Activated naive CD4-positive, alpha-beta T cell (primary cell): ENCODE results near the gene WNT7A.
"Not testable (repeated sequence)": the region's sequence is repeated elsewhere in the genome, so short reads cannot be mapped to it uniquely, and the experiment has no call there.

ENCODE experiments used
- DNase-seq, 4 experiments: peaks; one replicate each; lab custom pipeline; 2025; lab: John Stamatoyannopoulos, UW

WNT7A gene

GRCh38 chr3:13879946-13880810, at the start of gene WNT7A:
Gene WNT7A (minus strand): TSS chr3:13880071. CDS start chr3:13879816, 255 bp downstream.
- DNase-seq, result peak in 3 of 4 experiments; percentile 39 to 68 (median 67)

DNA sequence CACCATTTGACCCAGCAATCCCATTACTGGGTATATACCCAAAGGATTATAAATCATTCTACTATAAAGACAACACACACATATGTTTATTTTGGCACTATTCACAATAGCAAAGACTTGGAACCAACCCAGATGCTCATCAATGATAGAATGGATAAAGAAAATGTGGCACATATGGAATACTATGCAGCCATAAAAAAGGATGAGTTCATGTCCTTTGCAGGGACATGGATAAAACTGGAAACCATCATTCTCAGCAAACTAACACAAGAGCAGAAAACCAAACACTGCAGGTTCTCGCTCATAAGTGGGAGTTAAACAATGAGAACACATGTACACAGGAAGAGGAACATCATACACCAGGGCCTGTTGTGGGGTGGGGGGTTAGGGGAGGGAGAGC, 48.9 kb upstream of the WNT7A start:
- not testable (repeated sequence) for DNase-seq

DNA sequence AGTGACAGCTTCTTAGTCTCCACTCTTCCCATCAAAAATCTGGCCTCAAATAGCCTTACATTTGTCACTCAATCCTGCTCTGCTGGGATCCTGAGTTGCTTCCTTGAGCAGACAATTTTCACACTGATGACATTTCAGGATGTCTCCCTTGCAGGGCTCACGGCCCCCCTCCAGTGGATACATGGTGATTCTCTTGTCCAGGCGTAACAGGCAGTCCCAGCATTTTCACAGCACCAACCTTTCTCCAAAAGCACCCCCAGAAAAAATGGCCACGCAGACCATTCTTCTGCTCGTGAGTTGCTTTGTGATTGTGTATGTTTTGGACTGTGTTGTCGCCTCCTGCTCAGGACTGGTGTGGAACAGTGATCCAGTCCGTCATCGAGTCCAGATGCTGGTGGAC, 47.4 kb upstream of the WNT7A start:
- DNase-seq, result no peak

- no peak for DNase-seq
Measured at GRCh38 chr3:13916375-13916774, 36.5 kb upstream of the WNT7A start.

DNA sequence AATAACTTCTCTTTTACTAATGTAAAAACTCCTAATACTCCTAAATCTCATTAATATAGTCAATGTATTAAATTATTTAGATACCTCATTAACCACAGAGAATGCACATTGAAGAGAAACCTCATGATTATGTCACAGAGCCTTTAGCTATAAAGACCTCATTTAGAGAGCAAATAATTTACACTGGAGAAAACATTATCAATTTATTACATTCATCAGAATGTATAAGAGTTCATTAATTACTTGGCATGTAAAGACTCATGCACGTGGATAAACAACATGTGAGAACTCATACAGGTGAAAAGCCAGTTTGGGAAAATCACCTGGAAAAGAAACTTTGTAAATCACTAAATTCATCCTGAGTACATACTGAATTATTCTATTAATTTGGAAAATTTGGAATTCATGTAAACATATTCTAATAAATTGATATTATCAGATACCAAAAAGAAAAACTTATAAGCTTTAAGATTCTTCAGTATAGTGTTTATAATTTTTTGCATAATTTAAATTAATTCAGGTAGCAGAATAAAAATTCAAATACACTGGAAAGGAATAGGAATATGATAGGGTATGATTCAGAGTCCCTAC, 22.9 kb upstream of the WNT7A start:
- no peak for DNase-seq

DNA sequence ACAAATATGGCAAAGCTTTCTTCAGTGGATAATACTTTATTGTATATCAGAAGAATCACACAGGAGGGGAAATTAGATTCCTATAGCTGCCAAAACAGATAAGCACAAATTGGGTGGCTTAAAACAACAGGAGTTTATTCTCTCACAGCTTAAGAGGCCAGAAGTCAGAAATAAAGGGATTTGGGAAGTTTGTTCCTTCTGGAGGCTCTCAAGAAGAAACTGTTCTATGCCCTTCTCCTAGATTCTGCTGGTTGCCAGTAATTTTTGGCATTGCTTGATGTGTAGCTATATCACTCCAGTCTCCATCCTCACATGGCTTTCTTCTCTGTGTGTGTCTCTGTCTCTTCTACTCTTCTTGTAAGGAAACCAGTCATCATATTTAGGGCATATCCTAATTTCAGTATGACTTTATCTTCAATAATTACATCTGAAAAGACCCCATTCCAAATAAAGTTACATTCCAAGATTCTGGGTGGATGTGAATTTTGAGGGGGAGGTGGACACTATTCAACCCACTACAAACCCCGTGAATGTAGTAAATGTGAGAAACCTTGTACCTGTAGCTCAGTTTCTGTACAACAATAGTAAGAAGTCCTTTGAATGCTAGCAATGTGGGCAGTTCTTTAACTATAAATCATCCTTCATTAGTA, 22.2 kb upstream of the WNT7A start:
- no peak for DNase-seq

GRCh38 chr3:13898346-13898745, 18.5 kb upstream of the WNT7A start:
- no peak for DNase-seq

GRCh38 chr3:13896473-13897154, 16.7 kb upstream of the WNT7A start:
- peak in 2 of 4 experiments; percentile 4 to 17 for DNase-seq

GRCh38 chr3:13895155-13896105, 15.6 kb upstream of the WNT7A start:
- DNase-seq, result peak; percentile 76 to 92 (median 88)

GRCh38 chr3:13894807-13895154, 14.9 kb upstream of the WNT7A start:
- DNase-seq, result no peak

GRCh38 chr3:13894096-13894806, 14.4 kb upstream of the WNT7A start:
- DNase-seq, result no peak

- DNase-seq, result no peak
Measured at GRCh38 chr3:13892304-13892703, 12.4 kb upstream of the WNT7A start.

DNA sequence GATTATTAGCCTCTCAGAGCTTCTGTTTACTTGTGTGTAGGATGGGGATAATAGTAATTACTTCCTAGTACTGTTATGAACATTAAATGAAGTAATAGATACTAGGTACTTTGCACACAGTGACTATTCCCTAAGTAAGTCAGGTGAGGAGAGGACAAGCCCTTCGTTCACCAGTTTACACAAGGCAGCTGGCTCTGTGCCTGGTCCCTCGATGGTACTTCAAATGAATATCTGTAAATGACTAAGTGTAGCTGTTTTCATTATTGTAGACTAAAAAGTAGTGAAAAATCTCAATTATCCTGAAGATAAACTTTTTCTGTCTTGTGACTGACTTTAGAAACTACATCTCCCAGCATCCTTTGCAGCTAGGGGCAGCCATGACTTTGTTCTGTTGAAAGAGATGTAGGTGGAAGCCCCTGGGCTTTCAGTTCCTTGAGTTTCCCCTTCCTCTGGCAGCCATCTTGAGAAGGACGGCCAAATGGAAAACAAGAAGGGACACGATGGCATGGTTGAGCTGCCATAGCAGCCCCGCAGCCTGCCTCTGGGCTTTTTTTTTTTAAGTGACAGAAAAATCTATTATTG, 11.7 kb upstream of the WNT7A start:
- DNase-seq, result no peak

GRCh38 chr3:13891017-13891392, 11.1 kb upstream of the WNT7A start:
- no peak for DNase-seq

DNA sequence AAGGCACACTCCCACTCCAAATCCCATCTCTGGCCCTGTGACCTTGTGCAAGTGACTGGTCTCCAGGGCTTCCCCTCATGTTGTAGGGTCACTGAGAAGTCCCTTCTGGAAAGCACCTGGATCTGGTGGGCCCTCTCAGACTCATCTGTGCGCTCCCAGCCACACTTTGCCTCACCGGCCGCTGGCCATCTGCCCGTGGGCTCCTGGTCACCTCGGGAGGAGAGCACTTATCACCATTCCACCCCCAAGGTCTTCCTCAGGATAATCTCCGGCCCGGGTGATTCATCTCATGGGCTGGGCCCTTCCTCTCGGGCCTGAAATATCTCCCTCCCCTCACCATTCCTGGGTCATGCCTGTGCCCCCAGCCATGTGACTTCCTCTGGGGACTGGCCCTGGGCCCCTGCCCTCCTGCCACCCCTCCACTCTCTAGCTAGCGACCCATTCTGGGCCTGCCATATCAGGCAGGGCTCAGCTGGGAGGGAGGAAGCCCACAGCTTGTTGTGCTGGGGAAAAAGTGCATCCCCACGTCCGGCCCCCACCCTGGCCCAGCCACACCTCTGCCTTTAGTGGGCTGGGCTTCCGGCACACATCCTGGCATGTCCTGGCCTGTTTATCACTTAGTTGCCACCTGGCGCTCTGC, 10.6 kb upstream of the WNT7A start:
- peak in 2 of 4 experiments; percentile 33 to 46 for DNase-seq

DNA sequence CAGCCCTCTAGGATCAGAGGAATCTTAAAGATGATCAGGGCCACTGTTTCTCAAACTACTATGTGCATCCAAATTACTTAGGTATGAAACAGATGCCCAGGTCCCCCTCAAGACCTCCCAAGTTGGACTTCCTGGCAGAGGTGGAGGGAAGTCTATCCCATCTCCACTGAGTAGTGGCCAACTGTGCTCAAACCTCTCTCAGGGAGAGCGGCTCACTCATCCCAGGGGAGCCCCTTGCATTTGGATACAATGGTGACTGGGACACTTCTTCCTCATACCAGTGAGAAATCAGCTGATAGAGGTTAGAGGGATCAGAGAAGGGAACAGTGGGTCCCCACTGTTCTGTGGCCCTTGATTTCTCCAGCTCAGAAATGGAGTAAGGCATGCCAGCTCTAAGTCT, 8.7 kb upstream of the WNT7A start:
- no peak for DNase-seq

- DNase-seq, result no peak
Measured at GRCh38 chr3:13887495-13888300, 7.8 kb upstream of the WNT7A start.

GRCh38 chr3:13886593-13887129, 6.8 kb upstream of the WNT7A start:
- no peak for DNase-seq

DNA sequence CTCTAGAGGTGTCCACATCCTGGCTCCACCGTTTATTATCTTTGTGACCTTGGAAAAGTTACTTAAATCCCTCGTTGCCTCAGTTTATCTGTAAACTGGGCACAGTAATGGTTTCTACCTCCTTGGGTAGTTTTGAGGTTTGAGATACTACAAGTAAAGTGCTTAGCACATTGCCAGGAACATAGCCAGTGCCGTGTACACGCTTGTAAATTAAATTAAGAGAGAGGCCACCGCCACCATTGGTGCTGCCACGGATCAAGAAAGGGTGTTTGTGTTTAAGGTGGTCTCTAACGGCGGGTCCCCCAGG, 5.8 kb upstream of the WNT7A start:
- no peak for DNase-seq
